GM19372 (cell line): ENCODE results near the gene WDR12.
"Not testable (repeated sequence)": the region's sequence is repeated elsewhere in the genome, so short reads cannot be mapped to it uniquely, and the experiment has no call there.

Source experiments
- ATAC-seq: cut with Tn5 transposase; IDR thresholded peaks from one replicate; pipeline ENCODE4 v1.9.1; 2021; ENCODE audit warnings: mild to moderate bottlenecking, low read depth, moderate library complexity; ENCODE audit not compliant: unreplicated experiment

The WDR12 gene

DNA sequence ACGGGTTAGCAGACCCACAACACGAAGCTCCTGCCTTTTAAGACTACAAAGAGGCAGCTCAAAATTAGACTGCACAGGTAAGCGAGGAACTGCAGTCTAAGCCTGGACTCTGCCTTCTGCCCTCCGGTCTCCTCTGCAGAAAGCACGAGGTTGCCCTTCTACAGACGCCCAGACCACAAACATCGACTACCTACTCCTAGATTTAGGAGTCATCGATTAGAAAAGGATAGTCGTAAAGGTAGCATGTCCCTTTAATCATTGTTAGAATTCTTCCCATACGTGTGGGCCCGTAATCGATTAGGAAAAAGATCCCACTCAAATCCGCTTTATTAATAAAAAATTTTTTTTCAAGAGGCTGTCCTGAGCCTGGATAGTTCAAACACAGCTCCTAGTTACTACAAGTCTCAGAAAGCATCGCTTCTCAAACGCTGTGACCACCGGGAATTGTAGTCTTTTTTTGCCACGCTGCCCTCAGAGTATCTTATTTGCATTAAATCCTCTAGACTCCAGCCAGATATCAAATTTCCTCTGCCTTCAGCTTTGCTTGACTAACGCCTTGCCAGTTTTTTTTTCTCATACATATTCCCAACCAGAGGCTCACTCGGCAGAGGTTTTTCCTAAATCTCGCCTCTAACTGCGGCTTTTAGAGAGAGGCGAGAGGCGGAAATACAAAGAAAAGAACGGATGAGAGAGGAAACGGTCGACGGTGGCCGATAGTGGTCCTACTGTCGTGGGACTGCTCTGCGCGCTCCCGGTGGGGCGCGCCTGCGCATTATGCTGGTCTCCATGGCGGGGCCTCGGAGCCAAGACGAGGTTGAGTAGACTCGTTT, at the start of gene WDR12, which contains the start of gene CARF:
Gene WDR12 (minus strand): TSS at position 162 of the 830 bp plus-strand sequence. CDS start 197 bp downstream, outside the sequence.
Gene CARF (plus strand): TSS at position 764 of the 830 bp plus-strand sequence. CDS start 29,628 bp downstream, outside the sequence.
- ATAC-seq = peak; percentile 71

DNA sequence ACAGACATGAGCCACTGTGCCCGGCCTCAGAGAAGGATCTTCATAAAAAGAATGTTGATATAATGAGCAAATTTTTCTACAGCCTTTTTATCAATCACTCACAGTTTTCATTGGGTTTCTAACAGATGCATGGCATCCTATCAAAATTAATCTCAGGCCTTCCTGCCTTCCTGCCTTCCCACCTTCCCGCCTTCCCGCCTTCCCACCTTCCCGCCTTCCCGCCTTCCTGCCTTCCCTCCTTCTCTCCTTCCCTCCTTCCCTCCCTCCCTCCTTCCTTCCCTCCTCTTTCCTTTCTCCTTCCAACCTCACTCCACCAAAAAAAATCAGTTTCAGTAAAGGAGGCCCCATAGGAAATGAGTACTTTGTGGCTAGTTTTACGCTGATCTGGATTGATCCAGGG, 49.1 kb upstream of the WDR12 start:
- ATAC-seq = no peak

GRCh38 chr2:202950592-202950991, 39.1 kb upstream of the WDR12 start:
- ATAC-seq = no peak

DNA sequence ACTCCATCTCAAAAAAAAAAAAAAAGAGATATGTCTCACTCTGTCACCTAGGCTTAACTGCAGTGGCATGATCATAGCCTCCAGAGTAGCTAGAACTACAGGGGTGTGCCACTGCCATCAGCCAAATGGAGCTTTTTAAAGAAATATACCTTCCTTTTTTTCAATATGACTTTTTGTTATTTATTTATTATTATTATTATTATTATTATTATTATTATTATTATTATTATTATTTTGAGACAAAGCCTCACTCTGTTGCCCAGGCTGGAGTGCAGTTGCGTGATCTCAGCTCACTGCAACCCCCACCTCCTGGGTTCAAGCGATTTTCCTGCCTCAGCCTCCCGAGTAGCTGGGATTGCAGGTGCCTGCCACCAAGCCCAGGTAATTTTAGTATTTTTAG, 37.9 kb upstream of the WDR12 start:
- ATAC-seq = not testable (repeated sequence)

- no peak for ATAC-seq
Observed at GRCh38 chr2:202945497-202945896, 34.0 kb upstream of the WDR12 start.

- ATAC-seq = no peak
Observed at GRCh38 chr2:202944816-202945215, 33.3 kb upstream of the WDR12 start.

DNA sequence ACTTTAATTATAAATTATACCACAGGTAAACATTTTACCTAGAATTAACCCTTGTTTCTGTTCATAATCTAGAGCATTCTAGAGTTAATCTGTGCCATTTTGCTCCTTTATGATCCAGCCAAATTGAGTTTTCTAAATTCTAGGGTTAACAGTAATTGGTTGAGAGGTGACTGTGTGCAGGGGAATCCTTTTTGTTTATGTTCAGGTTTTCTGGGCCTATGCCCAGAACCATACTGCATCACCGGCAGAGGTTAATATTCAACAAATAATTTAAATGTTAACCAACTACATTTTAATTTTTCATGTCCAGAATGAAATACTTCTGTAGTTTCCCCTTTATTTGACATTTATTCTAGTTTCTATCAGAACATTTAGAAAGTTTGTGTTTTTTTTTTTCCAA, 32.9 kb upstream of the WDR12 start:
- ATAC-seq = no peak

GRCh38 chr2:202941771-202942170, 30.3 kb upstream of the WDR12 start:
- ATAC-seq = no peak

DNA sequence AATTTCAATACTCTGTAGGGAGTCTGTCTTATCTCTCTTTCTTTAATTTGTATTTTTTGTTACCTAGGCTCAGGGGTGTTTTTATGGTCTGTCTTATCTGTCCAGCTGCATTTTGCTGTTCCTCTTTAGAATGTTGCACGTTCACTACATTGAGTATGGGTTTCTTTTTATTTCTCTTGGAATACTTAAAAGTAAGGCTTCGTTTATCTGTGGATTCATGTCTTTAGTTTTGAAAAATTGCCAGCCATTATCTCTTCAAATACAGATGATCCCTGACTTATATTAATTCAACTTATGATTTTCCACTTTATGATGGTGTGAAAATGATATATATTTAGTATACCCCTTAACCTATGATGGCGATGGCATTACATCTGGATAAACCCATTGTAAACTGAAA, 27.5 kb upstream of the WDR12 start:
- ATAC-seq = no peak

- no peak for ATAC-seq
Observed at GRCh38 chr2:202934456-202934855, 23.0 kb upstream of the WDR12 start.

DNA sequence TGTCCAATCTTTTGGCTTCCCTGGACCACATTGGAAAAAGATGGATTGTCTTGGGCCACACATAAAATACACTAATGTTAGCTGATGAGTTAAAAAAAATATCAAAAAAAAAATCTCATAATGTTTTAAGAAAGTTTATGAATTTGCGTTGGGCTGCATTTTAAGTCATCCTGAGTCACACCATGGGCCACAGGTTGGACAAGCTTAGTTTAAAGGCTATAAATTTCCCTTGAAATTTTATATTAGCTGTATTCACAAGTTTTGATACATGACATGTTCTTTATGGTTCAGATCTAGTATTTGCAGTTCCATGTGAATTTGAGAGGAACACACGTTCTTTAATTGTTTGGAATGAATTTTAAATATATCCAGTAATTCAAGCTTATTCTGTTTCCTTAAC, 22.5 kb upstream of the WDR12 start:
- ATAC-seq = no peak

- no peak for ATAC-seq
Observed at GRCh38 chr2:202933139-202933510, 21.7 kb upstream of the WDR12 start.

- no peak for ATAC-seq
Observed at GRCh38 chr2:202932425-202933138, 21.1 kb upstream of the WDR12 start.

GRCh38 chr2:202918860-202919259, 7.4 kb upstream of the WDR12 start:
- ATAC-seq = no peak

- peak; percentile 50 for ATAC-seq
Observed at GRCh38 chr2:202912342-202913201, 1.1 kb upstream of the WDR12 start.

GRCh38 chr2:202911203-202911511, 316 bp downstream of the WDR12 start:
- ATAC-seq = no peak

GRCh38 chr2:202910698-202911097, 775 bp downstream of the WDR12 start:
- no peak for ATAC-seq

GRCh38 chr2:202910250-202910649, 1.2 kb downstream of the WDR12 start:
- ATAC-seq = not testable (repeated sequence)

- no peak for ATAC-seq
Observed at GRCh38 chr2:202909394-202910192, 1.9 kb downstream of the WDR12 start.

GRCh38 chr2:202908186-202908585, 3.3 kb downstream of the WDR12 start:
- no peak for ATAC-seq
